RPMI7951 (cell line): ENCODE data around the gene ADH7. TPM values are rescaled to one million over a fixed set of nuclear protein-coding genes. Genes with fewer than 3 reads are reported as not detected.
"Not testable (repeated sequence)": the region's sequence is repeated elsewhere in the genome, so short reads cannot be mapped to it uniquely, and the experiment has no call there.

Source experiments
- DNase-seq: peaks from one replicate; pipeline ENCODE4 v3.0.0-alpha.2; 2012; ENCODE audit warnings: low read depth
- total RNA-seq: library from RNA; depleted of rRNA; stranded (reverse); fragments of >200 nt; shearing (Covaris generic); gene quantifications from 2 replicates; pipeline ENCODE4 v1.2.3, GENCODE V29; 2014; rRNA removed

ADH7 gene
- total RNA-seq, 1 experiment from 2014 or later, result not detected

GRCh38 chr4:99379571-99379970, 55.6 kb downstream of the ADH7 start:
- DNase-seq, result no peak

DNA sequence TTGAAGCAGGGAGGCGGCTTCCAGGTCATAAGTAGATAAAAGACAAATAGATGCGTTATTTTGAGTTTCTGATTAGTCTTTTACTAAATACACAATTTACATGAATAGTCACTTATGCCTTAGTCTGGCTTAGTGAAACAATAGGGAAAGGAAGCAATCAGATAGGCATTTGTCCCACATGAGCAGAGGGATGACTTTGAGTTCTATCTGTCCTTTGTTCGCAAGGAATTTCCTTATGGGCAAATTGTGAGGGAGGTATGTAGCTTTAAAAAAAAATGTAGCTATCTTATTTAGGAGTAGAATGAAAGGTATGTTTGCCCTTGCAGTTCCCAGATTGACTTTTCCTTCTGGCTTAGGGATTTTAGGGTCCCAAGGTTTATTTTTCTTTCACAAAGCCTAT, 56.3 kb downstream of the ADH7 start:
- no peak for DNase-seq

DNA sequence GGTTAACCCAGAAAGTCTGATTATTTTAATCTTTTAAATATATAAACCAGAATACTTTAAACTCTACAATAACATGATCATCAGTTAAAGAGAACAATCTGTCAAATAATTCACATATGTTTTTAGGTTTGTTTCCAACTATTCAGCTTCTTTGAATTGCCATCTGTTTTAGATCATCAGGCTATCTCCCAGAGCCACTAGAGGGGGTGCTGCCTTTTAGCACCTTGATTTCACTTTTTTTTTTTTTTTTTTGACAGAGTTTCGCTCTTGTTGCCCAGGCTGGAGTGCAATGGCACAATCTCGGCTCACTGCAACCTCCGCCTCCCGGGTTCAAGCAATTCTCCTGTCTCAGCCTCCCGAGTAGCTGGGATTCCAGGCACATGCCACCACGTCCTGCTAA, 57.8 kb downstream of the ADH7 start:
- DNase-seq, result peak; percentile 56

- DNase-seq, result peak; percentile 20
Measured at GRCh38 chr4:99372464-99372863, 62.7 kb downstream of the ADH7 start.

DNA sequence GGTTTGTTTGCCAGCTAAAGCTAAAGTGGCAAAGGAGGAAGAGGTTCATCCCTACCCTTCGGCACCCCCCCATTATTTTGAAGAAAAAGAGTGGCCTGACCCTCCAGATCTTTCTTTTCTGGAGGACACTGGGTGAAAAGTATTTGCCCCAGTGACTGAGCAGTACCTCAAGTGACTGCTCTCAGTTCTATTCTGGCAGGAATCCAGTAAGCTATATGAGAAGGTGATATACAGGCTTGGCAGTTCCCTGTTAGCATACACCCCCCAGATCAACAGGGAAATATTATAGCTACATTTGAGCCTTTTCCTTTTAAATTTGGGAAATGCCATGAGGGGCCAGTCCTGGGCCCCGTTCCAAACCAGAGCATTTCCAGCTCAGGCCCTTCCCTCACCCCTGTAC, 67.3 kb downstream of the ADH7 start:
- not testable (repeated sequence) for DNase-seq

DNA sequence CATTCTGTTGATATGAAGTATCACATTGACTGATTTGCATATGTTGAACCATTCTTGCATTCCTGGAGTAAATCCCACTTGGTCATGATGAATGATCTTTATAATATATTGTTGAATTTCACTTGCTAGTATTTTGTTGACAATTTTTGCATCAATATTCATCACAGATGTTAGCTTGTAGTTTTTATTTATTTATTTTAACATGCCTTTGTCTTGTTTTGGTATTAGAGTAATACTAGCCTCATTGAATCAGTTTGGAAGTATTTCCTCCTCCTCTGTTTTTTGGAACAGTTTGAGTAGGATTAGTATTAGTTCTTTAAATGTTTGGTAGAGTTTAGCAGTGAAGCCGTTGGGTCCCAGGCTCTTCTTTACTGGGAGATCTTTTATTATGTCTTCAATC, 68.7 kb downstream of the ADH7 start:
- no peak for DNase-seq

DNA sequence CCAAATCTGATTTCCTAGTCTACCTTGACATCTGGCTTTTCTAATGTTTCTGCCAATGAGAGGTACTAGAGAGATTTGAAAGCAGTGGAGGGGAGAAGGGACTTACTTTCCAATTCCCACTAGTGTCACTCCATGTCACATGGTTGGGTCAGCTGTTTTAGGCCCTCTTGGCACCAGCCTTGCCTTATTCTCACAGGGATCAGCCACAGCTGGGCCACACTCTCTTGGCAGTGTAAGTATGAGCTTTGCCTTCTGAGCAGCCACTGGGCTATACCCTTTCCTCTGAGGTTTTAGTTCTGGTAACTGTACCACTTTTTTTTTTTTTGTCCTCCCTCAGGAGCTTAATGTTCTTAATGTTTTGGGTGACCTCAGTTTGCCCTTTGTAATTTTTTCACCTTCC, 72.4 kb downstream of the ADH7 start:
- no peak for DNase-seq

Other genes starting within 250 kb of the ADH7 start
- not detected in 2 replicates for gene ADH6, start 216.1 kb downstream of the ADH7 start, total RNA-seq
- not detected in 2 replicates for gene ADH1A, start 144.4 kb downstream of the ADH7 start, total RNA-seq
- gene ADH1B, start 113.9 kb downstream of the ADH7 start, total RNA-seq, result not detected in 2 replicates
- gene ADH1C, start 82.6 kb downstream of the ADH7 start, total RNA-seq, result 0.29 and 0.48 TPM in 2 replicates
- not detected in 2 replicates for gene C4orf17, start 75.7 kb upstream of the ADH7 start, total RNA-seq
- gene TRMT10A, start 128.7 kb upstream of the ADH7 start, total RNA-seq, result 9.7 and 10.8 TPM in 2 replicates
- gene MTTP, start 139.5 kb upstream of the ADH7 start, total RNA-seq, result under 0.01 and 0.39 TPM in 2 replicates
- gene C4orf54, start 222.5 kb upstream of the ADH7 start, total RNA-seq, result 1.4 TPM in 2 replicates